NCI-H1694 treated with DMSO at 0.1 percent for 48 hours (cell line): Measurements from ENCODE around the gene KCNT2.

Experiments
- DNase-seq: peaks from one replicate; lab custom pipeline; 2025; lab: John Stamatoyannopoulos, UW

KCNT2 gene

DNA sequence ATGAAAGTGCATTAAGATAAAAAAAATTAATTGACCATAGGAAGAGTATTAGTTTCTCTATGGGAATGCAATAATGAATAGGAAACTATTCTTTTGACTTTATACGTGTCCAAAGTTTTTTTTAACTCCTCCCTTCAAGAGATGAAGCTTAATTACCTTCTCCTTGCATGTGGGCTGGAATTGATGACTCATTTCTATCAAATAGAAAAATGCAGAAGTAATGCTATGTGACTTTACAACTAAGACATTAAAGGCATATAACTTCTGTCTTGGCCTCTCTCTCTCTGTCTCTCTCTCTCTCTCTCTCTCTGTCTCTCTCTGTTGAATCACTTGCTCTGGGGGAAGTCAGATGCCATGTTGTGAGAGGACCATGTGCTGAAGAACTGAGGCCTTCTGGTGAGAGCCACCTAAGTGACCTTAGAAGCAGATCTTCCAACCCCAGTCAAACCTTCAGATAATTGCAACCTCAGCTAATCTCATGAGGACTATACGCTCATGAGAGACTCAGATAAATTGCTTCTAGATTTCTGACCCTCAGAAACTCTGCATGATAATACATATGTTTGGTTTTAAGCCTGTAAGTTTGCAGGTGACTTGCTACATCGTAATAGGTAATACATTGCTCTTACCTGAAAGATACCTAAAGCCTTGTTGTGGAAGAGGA, 414.2 kb downstream of the KCNT2 start:
- no peak for DNase-seq

DNA sequence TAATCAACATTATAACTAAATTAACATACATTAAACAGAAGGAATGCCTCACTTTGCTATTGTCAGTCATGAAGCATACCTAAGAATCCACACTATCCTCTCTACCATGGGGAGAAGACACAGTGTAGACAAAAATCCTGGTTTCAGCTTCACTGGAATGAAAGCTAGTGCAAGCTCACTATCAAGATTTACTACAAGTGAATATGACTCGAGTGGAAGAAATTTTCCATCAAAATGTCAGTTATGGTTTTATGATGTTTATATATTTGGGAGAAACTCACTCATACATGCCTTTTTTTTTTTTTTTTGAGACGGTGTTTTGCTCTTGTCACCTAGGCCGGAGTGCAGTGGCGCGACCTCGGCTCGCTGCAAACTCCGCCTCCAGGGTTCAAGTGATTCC, 424.3 kb downstream of the KCNT2 start:
- no peak for DNase-seq

DNA sequence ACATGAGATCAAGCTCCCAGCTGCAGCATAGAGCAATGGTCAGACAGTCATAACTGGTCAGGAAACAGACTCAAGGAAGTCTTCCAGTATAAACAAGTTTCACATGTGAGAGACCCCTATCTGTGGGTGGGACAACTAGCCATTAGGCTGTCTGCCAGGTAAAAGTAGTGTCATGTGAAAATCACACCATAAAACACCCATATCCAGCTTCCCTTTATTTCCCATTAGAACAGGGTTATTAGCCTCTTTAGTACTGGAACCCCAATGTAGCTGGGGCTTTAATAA, 426.7 kb downstream of the KCNT2 start:
- no peak for DNase-seq

DNA sequence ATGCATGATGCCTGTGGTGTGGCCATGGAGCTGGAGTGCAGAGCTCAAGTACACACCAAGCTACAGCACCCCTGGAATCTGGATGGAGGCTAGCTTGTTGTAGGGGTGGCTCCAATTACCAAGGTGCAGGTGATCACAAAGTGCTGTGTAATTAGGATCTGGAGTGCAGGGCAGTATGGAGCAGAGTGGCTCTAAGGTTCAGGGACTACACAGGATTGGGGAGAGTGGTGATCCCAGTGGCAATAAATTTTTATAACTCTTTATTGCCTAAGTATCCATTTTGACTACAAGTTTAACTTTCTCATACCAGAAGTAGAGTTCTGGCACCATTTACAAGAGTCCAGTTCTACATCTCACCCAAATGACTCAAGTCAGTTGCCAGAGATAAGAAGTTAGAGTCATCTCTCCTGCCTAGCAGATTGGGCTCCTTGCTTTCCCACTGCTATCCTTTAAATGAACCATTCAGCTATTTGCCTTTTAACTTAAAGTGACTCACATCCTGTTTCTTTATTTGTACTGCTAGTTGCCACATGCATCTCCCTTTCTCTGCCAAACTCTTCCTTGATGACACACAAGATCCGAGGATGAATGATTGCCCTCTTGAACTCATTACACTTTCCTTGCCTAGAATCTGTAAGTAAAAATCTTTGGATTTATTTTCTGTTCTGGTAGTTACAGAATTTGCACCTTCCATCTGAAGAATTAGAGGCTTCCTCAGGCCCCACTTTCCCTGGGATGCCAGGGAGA, 427.2 kb downstream of the KCNT2 start:
- DNase-seq = no peak

DNA sequence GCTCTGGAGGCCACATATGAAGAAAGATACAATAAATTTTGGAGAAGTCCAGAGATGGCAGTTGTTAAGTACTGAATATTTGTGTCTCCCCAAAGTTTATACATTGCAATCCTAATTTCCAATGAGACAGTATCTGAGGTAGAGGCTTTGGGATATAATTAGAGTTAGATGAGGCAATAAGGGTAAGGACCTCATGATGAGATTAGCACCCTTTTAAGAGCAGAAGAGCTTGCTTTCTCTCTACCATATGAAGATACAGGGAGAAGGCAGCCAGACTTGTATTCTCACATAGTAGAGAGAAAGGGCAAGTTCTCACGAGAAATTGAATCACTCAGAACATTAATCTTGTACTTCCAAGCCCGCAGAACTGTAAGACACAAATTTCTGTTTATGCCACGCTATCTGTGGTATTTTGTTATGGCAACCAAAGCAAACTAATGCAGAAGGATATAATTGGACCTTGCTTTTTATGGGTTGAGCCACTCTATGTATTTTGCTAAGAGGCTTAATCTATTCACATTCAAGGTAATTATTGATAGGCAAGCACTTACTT, 430.1 kb downstream of the KCNT2 start:
- no peak for DNase-seq
